Nephron (organoid): Measurements from ENCODE around the gene TUBB2B.

Source experiments
- H3K27ac Mint-ChIP-seq, 3 experiments: 2 replicates each; pipeline ENCODE4 v1.8.0; 2020; ENCODE audit warnings: mixed read lengths in 3 of 3, mild to moderate bottlenecking in 2 of 3, moderate library complexity in 1 of 3
- H3K27me3 Mint-ChIP-seq: 2 replicates; pipeline ENCODE4 v1.8.0; 2021; ENCODE audit warnings: low read depth, mild to moderate bottlenecking, moderate library complexity, mixed read lengths
- H3K36me3 Mint-ChIP-seq: 2 replicates; pipeline ENCODE4 v1.8.0; 2020; ENCODE audit warnings: low read depth, mixed read lengths
- H3K4me1 Mint-ChIP-seq: 2 replicates; pipeline ENCODE4 v1.8.0; 2020; ENCODE audit warnings: mixed read lengths
- H3K4me3 Mint-ChIP-seq, 3 experiments: 2 replicates each; pipeline ENCODE4 v1.8.0; 2020; ENCODE audit warnings: mild to moderate bottlenecking in 3 of 3, mixed read lengths in 3 of 3, moderate library complexity in 2 of 3
- H3K9me3 Mint-ChIP-seq: 2 replicates; pipeline ENCODE4 v1.8.0; 2020; ENCODE audit warnings: mixed read lengths
- CTCF ChIP-seq, 3 experiments: fragments of 200-600 bp; sonication (generic); IDR thresholded peaks; one replicate each; pipeline ENCODE4 v1.5.0; 2021; ENCODE audit warnings: antibody characterized with exemption in 3 of 3; ENCODE audit not compliant: unreplicated experiment in 3 of 3

The TUBB2B gene

GRCh38 chr6:3214898-3215297 lies 12.6 kb downstream of the TUBB2B start:
- Mint-ChIP-seq H3K9me3 (no peaks in the 10 kb centered on the region), H3K4me3 (no peak overlapping the region)
- TF ChIP-seq CTCF (IDR thresholded peaks at IDR 0.05; ENCODE audit: unreplicated experiment in 3 of 3): no peak

GRCh38 chr6:3213334-3213695 lies 14.1 kb downstream of the TUBB2B start:
- no peak for TF ChIP-seq CTCF (IDR thresholded peaks at IDR 0.05; ENCODE audit: unreplicated experiment in 3 of 3)

More at GRCh38 chr6:3214898-3215297, 12.6 kb downstream of the TUBB2B start:
- Mint-ChIP-seq H3K27me3 (peaks cover 14% of the 10 kb centered on the region), H3K36me3 (no peaks in the 10 kb centered on the region), H3K4me1 (no peaks in the 10 kb centered on the region), H3K27ac (no peak overlapping the region)

GRCh38 chr6:3212261-3212660 lies 15.2 kb downstream of the TUBB2B start:
- TF ChIP-seq CTCF (IDR thresholded peaks at IDR 0.05; ENCODE audit: unreplicated experiment in 3 of 3): no peak
- Mint-ChIP-seq H3K9me3 (no peaks in the 10 kb centered on the region), H3K4me1 (peaks cover 15% of the 10 kb centered on the region), H3K36me3 (no peaks in the 10 kb centered on the region), H3K27ac (no peak overlapping the region), H3K27me3 (peaks cover 11% of the 10 kb centered on the region), H3K4me3 (no peak overlapping the region)

More at GRCh38 chr6:3213334-3213695, 14.1 kb downstream of the TUBB2B start:
- Mint-ChIP-seq H3K27ac (no peak overlapping the region), H3K36me3 (no peaks in the 10 kb centered on the region), H3K9me3 (no peaks in the 10 kb centered on the region), H3K4me3 (no peak overlapping the region), H3K27me3 (peaks cover 11% of the 10 kb centered on the region), H3K4me1 (peaks cover 10% of the 10 kb centered on the region)

GRCh38 chr6:3211681-3212080 lies 15.8 kb downstream of the TUBB2B start:
- Mint-ChIP-seq H3K4me3 (no peak overlapping the region), H3K27me3 (peaks cover 11% of the 10 kb centered on the region), H3K36me3 (no peaks in the 10 kb centered on the region), H3K9me3 (no peaks in the 10 kb centered on the region), H3K27ac (no peak overlapping the region), H3K4me1 (peaks cover 15% of the 10 kb centered on the region)
- TF ChIP-seq CTCF (IDR thresholded peaks at IDR 0.05; ENCODE audit: unreplicated experiment in 3 of 3): no peak

GRCh38 chr6:3210024-3210610 lies 17.3 kb downstream of the TUBB2B start:
- H3K4me3 Mint-ChIP-seq: no peak overlapping the region
- H3K27ac Mint-ChIP-seq: no peak overlapping the region
- no peak for TF ChIP-seq CTCF (IDR thresholded peaks at IDR 0.05; ENCODE audit: unreplicated experiment in 3 of 3)
- peaks cover 11% of the 10 kb centered on the region for H3K27me3 Mint-ChIP-seq
- H3K36me3 Mint-ChIP-seq: no peaks in the 10 kb centered on the region
- no peaks in the 10 kb centered on the region for H3K9me3 Mint-ChIP-seq
- peaks cover 15% of the 10 kb centered on the region for H3K4me1 Mint-ChIP-seq
